Right cardiac atrium (tissue), 5 donors: ENCODE measurements around the gene CGNL1. TPM values are rescaled to one million over a fixed set of nuclear protein-coding genes. Genes with fewer than 3 reads are reported as not detected.
A peak's percentile ranks its signal among the peaks of the same experiment; 100 is the strongest.

Source experiments
- ATAC-seq, 2 donors: fragments of 200-7000 bp; cut with Tn5 transposase; one replicate each; pipeline versions ENCODE4 v1.8.0 to v1.9.1; 2020; ENCODE audit warnings: moderate library complexity in 2 of 2, mild to moderate bottlenecking in 1 of 2
- DNase-seq, 3 donors: peaks; one replicate each; pipeline ENCODE4 v3.0.0-alpha.2; 2020
- H3K27ac ChIP-seq: one replicate; pipeline ENCODE4 v1.5.1; 2013; ENCODE audit warnings: mild to moderate bottlenecking, low read length, control low read depth, moderate library complexity
- H3K27me3 ChIP-seq: one replicate; pipeline ENCODE4 v1.6.1; 2013; ENCODE audit not compliant: control insufficient read depth, insufficient read depth
- H3K4me1 ChIP-seq: one replicate; pipeline ENCODE4 v1.6.1; 2013; ENCODE audit warnings: low read length; ENCODE audit not compliant: control insufficient read depth, insufficient read depth
- H3K4me3 ChIP-seq: one replicate; pipeline ENCODE4 v1.5.1; 2013; ENCODE audit warnings: low read length, control low read depth
- H3K9me3 ChIP-seq: one replicate; pipeline ENCODE4 v1.6.1; 2013; ENCODE audit warnings: low read length; ENCODE audit not compliant: control insufficient read depth
- WGBS: extraction: QIAGEN DNeasy Blood & Tissue Kit; methylation state at CpG from one replicate; pipeline ENCODE4 v1.1.7; 2013; 5-methylcytosine and 5-hydroxymethylcytosine counted together
- intact Hi-C, 4 donors: fragments of 100-400 bp; cut with DNase I; formaldehyde crosslinking; loops; one replicate each; pipeline versions ENCODE4 v1.11.0 to v1.14.0; 2022 to 2023
- polyA plus RNA-seq: library from polyadenylated mRNA; stranded (reverse); fragments of 200-250 nt; gene quantifications from one replicate; pipeline ENCODE4 v1.2.3, GENCODE V29; 2013
- total RNA-seq, 4 donors: library from RNA; stranded (reverse); fragmentation: NEBNext Ultra II Directional; extraction: Animal tissue kit (Norgen Biotek cat#: 25700); gene quantifications; one replicate each; pipeline ENCODE4 v1.2.1, GENCODE V29; 2021
- donor health status: healthy with polysubstance abuse.
- donor health status: DM: no; HTN: yes; CAD: no.
- donor health status: DM: no; HTN: no; CAD: no.
- donor health status: DM: no; HTN: yes; CAD: no; lungs with severe emphysema.
- donor health status: DM: yes; HTN: yes; CAD: no.

CGNL1 gene
- total and polyA plus RNA-seq, 5 donors = 12.7 to 59.9 (median 49.3) TPM

- H3K9me3 ChIP-seq = no peaks in the 10 kb centered on the region
- WGBS = 85% methylated on average over 2 of the region's 2 CpGs
- DNase-seq (no peak), ATAC-seq (no peak)
- no peak overlapping the region for H3K27ac ChIP-seq
- intact Hi-C loops = loop anchor here in 2 of 4 donors (10.0 kb wide), 2 partner anchors 47 to 497 kb away; partner anchors contain the start of gene ALDH1A2 (in 1 of the 2)
- no peaks in the 10 kb centered on the region for H3K27me3 ChIP-seq
- H3K4me1 ChIP-seq = peaks cover 6% of the 10 kb centered on the region
- no peak overlapping the region for H3K4me3 ChIP-seq
Measured at GRCh38 chr15:57568299-57568698, 192.0 kb downstream of the CGNL1 start.

- intact Hi-C loops = no loop called here
- Histone ChIP-seq H3K4me3 (no peak overlapping the region), H3K27ac (no peak overlapping the region), H3K4me1 (peaks cover 5% of the 10 kb centered on the region), H3K27me3 (no peaks in the 10 kb centered on the region), H3K9me3 (no peaks in the 10 kb centered on the region)
- ATAC-seq (no peak), DNase-seq (no peak)
- 72% methylated on average over 2 of the region's 2 CpGs for WGBS
Measured at GRCh38 chr15:57570340-57570739, 194.0 kb downstream of the CGNL1 start.

- H3K27me3 ChIP-seq = no peaks in the 10 kb centered on the region
- no peaks in the 10 kb centered on the region for H3K9me3 ChIP-seq
- H3K27ac ChIP-seq = no peak overlapping the region
- WGBS = 79% methylated on average over 3 of the region's 3 CpGs
- intact Hi-C loops = no loop called here
- no peak overlapping the region for H3K4me3 ChIP-seq
- no peak for ATAC-seq
- no peak for DNase-seq
- peaks cover 4% of the 10 kb centered on the region for H3K4me1 ChIP-seq
Measured at GRCh38 chr15:57570994-57571393, 194.7 kb downstream of the CGNL1 start.

- WGBS = 94% methylated on average over 7 of the region's 7 CpGs
- DNase-seq (no peak), ATAC-seq (no peak)
- H3K27me3 ChIP-seq = no peaks in the 10 kb centered on the region
- no peak overlapping the region for H3K4me3 ChIP-seq
- no peak overlapping the region for H3K27ac ChIP-seq
- peaks cover 4% of the 10 kb centered on the region for H3K4me1 ChIP-seq
- intact Hi-C loops = no loop called here
- H3K9me3 ChIP-seq = no peaks in the 10 kb centered on the region
Measured at GRCh38 chr15:57571725-57572124, 195.4 kb downstream of the CGNL1 start.

- ATAC-seq = no peak
- WGBS = 86% methylated on average over 3 of the region's 3 CpGs
Measured at GRCh38 chr15:57572468-57572867, 196.2 kb downstream of the CGNL1 start.

GRCh38 chr15:57573151-57573550 is 196.8 kb downstream of the CGNL1 start:
- no peak overlapping the region for H3K4me3 ChIP-seq
- no peaks in the 10 kb centered on the region for H3K9me3 ChIP-seq
- no peaks in the 10 kb centered on the region for H3K4me1 ChIP-seq
- H3K27ac ChIP-seq = no peak overlapping the region
- no peaks in the 10 kb centered on the region for H3K27me3 ChIP-seq
- no peak for ATAC-seq
- 93% methylated on average over 4 of the region's 4 CpGs for WGBS
- intact Hi-C loops = no loop called here
- no peak for DNase-seq

More at GRCh38 chr15:57572468-57572867, 196.2 kb downstream of the CGNL1 start:
- intact Hi-C loops = no loop called here
- no peaks in the 10 kb centered on the region for H3K9me3 ChIP-seq
- H3K27me3 ChIP-seq = no peaks in the 10 kb centered on the region
- H3K4me1 ChIP-seq = no peaks in the 10 kb centered on the region
- no peak for DNase-seq
- H3K27ac ChIP-seq = no peak overlapping the region
- no peak overlapping the region for H3K4me3 ChIP-seq

- Histone ChIP-seq H3K27ac (no peak overlapping the region), H3K9me3 (no peaks in the 10 kb centered on the region), H3K27me3 (no peaks in the 10 kb centered on the region), H3K4me1 (peaks cover 2% of the 10 kb centered on the region), H3K4me3 (no peak overlapping the region)
- WGBS = 80% methylated on average over 5 of the region's 5 CpGs
- intact Hi-C loops = no loop called here
- DNase-seq = no peak
- no peak for ATAC-seq
Measured at GRCh38 chr15:57575363-57575762, 199.1 kb downstream of the CGNL1 start.

GRCh38 chr15:57578288-57578900 is 202.1 kb downstream of the CGNL1 start:
- no peak for ATAC-seq
- H3K27ac ChIP-seq = no peak overlapping the region

GRCh38 chr15:57580428-57580827 is 204.1 kb downstream of the CGNL1 start:
- ATAC-seq (no peak), DNase-seq (no peak)
- no peak overlapping the region for H3K27ac ChIP-seq
- no peaks in the 10 kb centered on the region for H3K27me3 ChIP-seq
- no peaks in the 10 kb centered on the region for H3K9me3 ChIP-seq
- no peak overlapping the region for H3K4me3 ChIP-seq
- peaks cover 2% of the 10 kb centered on the region for H3K4me1 ChIP-seq
- intact Hi-C loops = no loop called here
- 90% methylated on average over 8 of the region's 8 CpGs for WGBS

More at GRCh38 chr15:57578288-57578900, 202.1 kb downstream of the CGNL1 start:
- intact Hi-C loops = no loop called here
- no peak for DNase-seq
- WGBS = 47% methylated on average over 6 of the region's 6 CpGs
- no peak overlapping the region for H3K4me3 ChIP-seq
- H3K9me3 ChIP-seq = no peaks in the 10 kb centered on the region
- no peaks in the 10 kb centered on the region for H3K27me3 ChIP-seq
- peaks cover 2% of the 10 kb centered on the region for H3K4me1 ChIP-seq

GRCh38 chr15:57580866-57581265 is 204.6 kb downstream of the CGNL1 start:
- DNase-seq = no peak

GRCh38 chr15:57582090-57582489 is 205.8 kb downstream of the CGNL1 start:
- intact Hi-C loops = no loop called here
- peak; percentile 34 to 65 for ATAC-seq
- 71% methylated on average over 1 of the region's 1 CpG for WGBS

More at GRCh38 chr15:57580866-57581265, 204.6 kb downstream of the CGNL1 start:
- WGBS = 89% methylated on average over 5 of the region's 5 CpGs
- H3K9me3 ChIP-seq = no peaks in the 10 kb centered on the region
- H3K4me3 ChIP-seq = no peak overlapping the region
- peaks cover 2% of the 10 kb centered on the region for H3K4me1 ChIP-seq
- H3K27ac ChIP-seq = no peak overlapping the region
- no peaks in the 10 kb centered on the region for H3K27me3 ChIP-seq
- ATAC-seq = no peak
- intact Hi-C loops = no loop called here

GRCh38 chr15:57583282-57583681 is 207.0 kb downstream of the CGNL1 start:
- Histone ChIP-seq H3K4me1 (peaks cover 5% of the 10 kb centered on the region), H3K27ac (no peak overlapping the region), H3K4me3 (no peak overlapping the region), H3K9me3 (no peaks in the 10 kb centered on the region), H3K27me3 (no peaks in the 10 kb centered on the region)
- no peak for ATAC-seq
- intact Hi-C loops = no loop called here
- no peak for DNase-seq
- WGBS = 93% methylated on average over 2 of the region's 2 CpGs

More at GRCh38 chr15:57582090-57582489, 205.8 kb downstream of the CGNL1 start:
- Histone ChIP-seq H3K27me3 (no peaks in the 10 kb centered on the region), H3K4me3 (no peak overlapping the region), H3K27ac (no peak overlapping the region), H3K9me3 (no peaks in the 10 kb centered on the region), H3K4me1 (peaks cover 2% of the 10 kb centered on the region)
- no peak for DNase-seq
